ENCODE results near the gene ACOT12.

DNA sequence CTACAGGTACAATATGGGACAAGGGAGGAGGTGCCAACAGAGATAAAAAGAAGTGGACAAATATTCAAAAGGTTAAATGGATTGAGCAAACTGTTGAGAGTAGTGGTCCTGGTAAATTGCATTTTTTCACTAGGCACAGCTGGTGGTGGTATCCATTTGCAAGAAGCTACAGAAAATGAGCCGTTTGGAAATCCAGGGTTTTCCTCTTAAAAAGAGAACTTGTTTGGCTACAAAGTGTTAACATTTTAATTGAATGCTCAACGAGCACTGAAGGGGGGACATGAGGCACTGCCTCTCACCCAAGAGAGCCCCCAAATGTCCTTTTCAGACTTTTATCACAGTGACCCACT lies 93.0 kb downstream of the ACOT12 start:
- TF ChIP-seq, protein P1, sequence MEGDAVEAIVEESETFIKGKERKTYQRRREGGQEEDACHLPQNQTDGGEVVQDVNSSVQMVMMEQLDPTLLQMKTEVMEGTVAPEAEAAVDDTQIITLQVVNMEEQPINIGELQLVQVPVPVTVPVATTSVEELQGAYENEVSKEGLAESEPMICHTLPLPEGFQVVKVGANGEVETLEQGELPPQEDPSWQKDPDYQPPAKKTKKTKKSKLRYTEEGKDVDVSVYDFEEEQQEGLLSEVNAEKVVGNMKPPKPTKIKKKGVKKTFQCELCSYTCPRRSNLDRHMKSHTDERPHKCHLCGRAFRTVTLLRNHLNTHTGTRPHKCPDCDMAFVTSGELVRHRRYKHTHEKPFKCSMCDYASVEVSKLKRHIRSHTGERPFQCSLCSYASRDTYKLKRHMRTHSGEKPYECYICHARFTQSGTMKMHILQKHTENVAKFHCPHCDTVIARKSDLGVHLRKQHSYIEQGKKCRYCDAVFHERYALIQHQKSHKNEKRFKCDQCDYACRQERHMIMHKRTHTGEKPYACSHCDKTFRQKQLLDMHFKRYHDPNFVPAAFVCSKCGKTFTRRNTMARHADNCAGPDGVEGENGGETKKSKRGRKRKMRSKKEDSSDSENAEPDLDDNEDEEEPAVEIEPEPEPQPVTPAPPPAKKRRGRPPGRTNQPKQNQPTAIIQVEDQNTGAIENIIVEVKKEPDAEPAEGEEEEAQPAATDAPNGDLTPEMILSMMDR (IDR thresholded peaks at IDR 0.05): no peak
- no peak for TF ChIP-seq POLR2A (IDR thresholded peaks at IDR 0.05)

Data from body of pancreas (tissue), 4 donors.